ENCODE results near the gene PIGC. TPM values are rescaled to one million over a fixed set of nuclear protein-coding genes. Genes with fewer than 3 reads are reported as not detected.

Gene PIGC
- total RNA-seq, 2 experiments from 2014 or later, result 23.7 to 27.1 TPM

DNA sequence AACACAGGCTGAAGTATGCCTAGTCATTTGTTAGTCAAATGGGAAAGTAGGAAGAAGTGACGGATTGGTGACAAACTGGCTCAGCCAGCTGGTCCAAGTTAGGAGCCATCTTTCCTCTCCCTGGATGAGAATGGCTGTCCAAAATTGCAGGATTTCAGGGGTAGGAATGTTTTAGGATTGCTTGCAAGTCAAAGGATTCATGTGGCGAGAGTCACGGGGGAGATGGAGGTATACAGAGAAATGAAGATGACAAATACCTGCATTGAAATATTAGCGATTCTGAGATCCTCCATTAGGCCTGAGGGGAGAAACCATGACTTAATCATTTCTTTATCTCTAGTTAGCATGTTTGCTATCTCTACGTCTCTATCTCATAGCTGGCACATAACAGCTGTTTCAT is 41.8 kb upstream of the PIGC start:
- intact Hi-C loops (cut with DNase I, micrococcal nuclease), result no loop called here

GRCh38 chr1:172484252-172484651 is 40.4 kb upstream of the PIGC start:
- no peak overlapping the region for H3K4me3 ChIP-seq (ENCODE audit: low read length)
- CTCF ChIA-PET, result interaction anchor here (0.5 kb wide), 1 partner anchor 649 kb away, joined by 4 read pairs; no protein-coding TSS in a partner anchor

More for the DNA sequence above, 41.8 kb upstream of the PIGC start:
- peaks cover 18% of the 10 kb centered on the region for H3K4me1 Mint-ChIP-seq (ENCODE audit: low read depth)
- H3K27ac Mint-ChIP-seq, result no peak overlapping the region
- TF ChIP-seq, protein P1, sequence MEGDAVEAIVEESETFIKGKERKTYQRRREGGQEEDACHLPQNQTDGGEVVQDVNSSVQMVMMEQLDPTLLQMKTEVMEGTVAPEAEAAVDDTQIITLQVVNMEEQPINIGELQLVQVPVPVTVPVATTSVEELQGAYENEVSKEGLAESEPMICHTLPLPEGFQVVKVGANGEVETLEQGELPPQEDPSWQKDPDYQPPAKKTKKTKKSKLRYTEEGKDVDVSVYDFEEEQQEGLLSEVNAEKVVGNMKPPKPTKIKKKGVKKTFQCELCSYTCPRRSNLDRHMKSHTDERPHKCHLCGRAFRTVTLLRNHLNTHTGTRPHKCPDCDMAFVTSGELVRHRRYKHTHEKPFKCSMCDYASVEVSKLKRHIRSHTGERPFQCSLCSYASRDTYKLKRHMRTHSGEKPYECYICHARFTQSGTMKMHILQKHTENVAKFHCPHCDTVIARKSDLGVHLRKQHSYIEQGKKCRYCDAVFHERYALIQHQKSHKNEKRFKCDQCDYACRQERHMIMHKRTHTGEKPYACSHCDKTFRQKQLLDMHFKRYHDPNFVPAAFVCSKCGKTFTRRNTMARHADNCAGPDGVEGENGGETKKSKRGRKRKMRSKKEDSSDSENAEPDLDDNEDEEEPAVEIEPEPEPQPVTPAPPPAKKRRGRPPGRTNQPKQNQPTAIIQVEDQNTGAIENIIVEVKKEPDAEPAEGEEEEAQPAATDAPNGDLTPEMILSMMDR (IDR thresholded peaks at IDR 0.05), result no peak
- H3K4me1 ChIP-seq (ENCODE audit: insufficient read depth, low read length), result peaks cover 4% of the 10 kb centered on the region
- H3K4me3 Mint-ChIP-seq, result no peak overlapping the region
- DNase-seq, result no peak
- no peaks in the 10 kb centered on the region for H3K36me3 Mint-ChIP-seq (ENCODE audit: low read depth)
- no peaks in the 10 kb centered on the region for H3K9me3 Mint-ChIP-seq
- H3K27ac ChIP-seq (ENCODE audit: low read depth in 1 of 2, low read length in 2 of 2), result no peak overlapping the region
- H3K4me3 ChIP-seq (ENCODE audit: low read length), result no peak overlapping the region
- no peaks in the 10 kb centered on the region for H3K9me3 ChIP-seq (ENCODE audit: control insufficient read depth in 1 of 2, insufficient read depth in 1 of 2, low read length in 2 of 2)
- peaks cover 9% of the 10 kb centered on the region for H3K27me3 Mint-ChIP-seq
- no peaks in the 10 kb centered on the region for H3K36me3 ChIP-seq (ENCODE audit: insufficient read depth, low read length)
- CTCF ChIA-PET, result no interaction called here
- H3K27me3 ChIP-seq (ENCODE audit: control insufficient read depth in 1 of 2, insufficient read depth in 2 of 2, low read length in 2 of 2), result no peaks in the 10 kb centered on the region
- POLR2A ChIA-PET, result no interaction called here
- ATAC-seq (ENCODE audit: poor library complexity), result no peak

GRCh38 chr1:172483448-172483847 is 39.6 kb upstream of the PIGC start:
- H3K4me3 ChIP-seq (ENCODE audit: low read length), result no peak overlapping the region
- Mint-ChIP-seq H3K4me1 (ENCODE audit: low read depth) (peaks cover 24% of the 10 kb centered on the region), H3K4me3 (no peak overlapping the region), H3K36me3 (ENCODE audit: low read depth) (no peaks in the 10 kb centered on the region), H3K27me3 (peaks cover 6% of the 10 kb centered on the region), H3K9me3 (no peaks in the 10 kb centered on the region), H3K27ac (no peak overlapping the region)
- ChIA-PET POLR2A (no interaction called here), CTCF (no interaction called here)
- no peaks in the 10 kb centered on the region for H3K9me3 ChIP-seq (ENCODE audit: control insufficient read depth in 1 of 2, insufficient read depth in 1 of 2, low read length in 2 of 2)
- ATAC-seq (ENCODE audit: poor library complexity) (no peak), DNase-seq (no peak)
- H3K36me3 ChIP-seq (ENCODE audit: insufficient read depth, low read length), result no peaks in the 10 kb centered on the region
- peaks cover 7% of the 10 kb centered on the region for H3K4me1 ChIP-seq (ENCODE audit: insufficient read depth, low read length)
- TF ChIP-seq, protein P1 (IDR thresholded peaks at IDR 0.05), result no peak
- no peak overlapping the region for H3K27ac ChIP-seq (ENCODE audit: low read depth in 1 of 2, low read length in 2 of 2)
- intact Hi-C loops (cut with DNase I, micrococcal nuclease), result no loop called here
- H3K27me3 ChIP-seq (ENCODE audit: control insufficient read depth in 1 of 2, insufficient read depth in 2 of 2, low read length in 2 of 2), result no peaks in the 10 kb centered on the region

More at GRCh38 chr1:172484252-172484651, 40.4 kb upstream of the PIGC start:
- no peaks in the 10 kb centered on the region for H3K36me3 ChIP-seq (ENCODE audit: insufficient read depth, low read length)
- no peaks in the 10 kb centered on the region for H3K27me3 ChIP-seq (ENCODE audit: control insufficient read depth in 1 of 2, insufficient read depth in 2 of 2, low read length in 2 of 2)
- POLR2A ChIA-PET, result no interaction called here
- intact Hi-C loops (cut with DNase I, micrococcal nuclease), result no loop called here
- no peak overlapping the region for H3K27ac Mint-ChIP-seq
- no peaks in the 10 kb centered on the region for H3K9me3 ChIP-seq (ENCODE audit: control insufficient read depth in 1 of 2, insufficient read depth in 1 of 2, low read length in 2 of 2)
- ATAC-seq (ENCODE audit: poor library complexity), result no peak
- H3K4me1 Mint-ChIP-seq (ENCODE audit: low read depth), result peaks cover 24% of the 10 kb centered on the region
- H3K9me3 Mint-ChIP-seq, result no peaks in the 10 kb centered on the region
- no peak for DNase-seq
- H3K36me3 Mint-ChIP-seq (ENCODE audit: low read depth), result no peaks in the 10 kb centered on the region
- H3K4me3 Mint-ChIP-seq, result no peak overlapping the region
- H3K4me1 ChIP-seq (ENCODE audit: insufficient read depth, low read length), result peaks cover 7% of the 10 kb centered on the region
- TF ChIP-seq, protein P1 (IDR thresholded peaks at IDR 0.05), result no peak
- H3K27ac ChIP-seq (ENCODE audit: low read depth in 1 of 2, low read length in 2 of 2), result no peak overlapping the region
- H3K27me3 Mint-ChIP-seq, result peaks cover 11% of the 10 kb centered on the region

All from CD4-positive, alpha-beta T cell (primary cell).